Activated naive CD4-positive, alpha-beta T cell treated with Interleukin-2 at 50 U/mL for 16 hours (primary cell): ENCODE measurements around the gene BEAN1.
"Not testable (repeated sequence)": the region's sequence is repeated elsewhere in the genome, so short reads cannot be mapped to it uniquely, and the experiment has no call there.

ENCODE experiments used
- DNase-seq: peaks from one replicate; pipeline ENCODE4 v3.0.0-alpha.2; 2020

BEAN1 gene

GRCh38 chr16:66510711-66511601 lies 83.9 kb downstream of the BEAN1 start:
- no peak for DNase-seq

- no peak for DNase-seq
Measured at GRCh38 chr16:66511602-66512271, 84.6 kb downstream of the BEAN1 start.

GRCh38 chr16:66512272-66513110 lies 85.4 kb downstream of the BEAN1 start:
- DNase-seq = no peak

GRCh38 chr16:66513111-66513723 lies 86.1 kb downstream of the BEAN1 start:
- DNase-seq = no peak

- not testable (repeated sequence) for DNase-seq
Measured at GRCh38 chr16:66514391-66514790, 87.3 kb downstream of the BEAN1 start.

GRCh38 chr16:66514980-66515595 lies 88.0 kb downstream of the BEAN1 start:
- not testable (repeated sequence) for DNase-seq

GRCh38 chr16:66515596-66516508 lies 88.8 kb downstream of the BEAN1 start:
- DNase-seq = no peak

- DNase-seq = no peak
Measured at GRCh38 chr16:66516509-66516807, 89.4 kb downstream of the BEAN1 start.

GRCh38 chr16:66516808-66517585 lies 89.9 kb downstream of the BEAN1 start:
- DNase-seq = peak; percentile 71

GRCh38 chr16:66517586-66518263 lies 90.6 kb downstream of the BEAN1 start:
- no peak for DNase-seq

GRCh38 chr16:66519482-66520373 lies 92.6 kb downstream of the BEAN1 start:
- no peak for DNase-seq

GRCh38 chr16:66520406-66521170 lies 93.5 kb downstream of the BEAN1 start:
- no peak for DNase-seq

- DNase-seq = no peak
Measured at GRCh38 chr16:66521252-66521713, 94.2 kb downstream of the BEAN1 start.

- DNase-seq = peak; percentile 95
Measured at GRCh38 chr16:66521951-66522771, 95.1 kb downstream of the BEAN1 start.

- DNase-seq = no peak
Measured at GRCh38 chr16:66522816-66523590, 95.9 kb downstream of the BEAN1 start.

- no peak for DNase-seq
Measured at GRCh38 chr16:66523861-66524354, 96.8 kb downstream of the BEAN1 start.
